OCI-M2 (cell line): Measurements from ENCODE around the gene DOCK1.

Experiments used
- DNase-seq: peaks from one replicate; lab custom pipeline; 2025; ENCODE audit not compliant: unreplicated experiment; lab: John Stamatoyannopoulos, UW

DOCK1 gene

GRCh38 chr10:127376071-127376470 is 470.8 kb downstream of the DOCK1 start:
- DNase-seq, result no peak

- no peak for DNase-seq
These were observed 473.4 kb downstream of the DOCK1 start for GRCh38 chr10:127378628-127379027.

- DNase-seq, result no peak
These were observed 479.3 kb downstream of the DOCK1 start for GRCh38 chr10:127384532-127384931.

- DNase-seq, result no peak
These were observed 479.8 kb downstream of the DOCK1 start for GRCh38 chr10:127385066-127385465.

- DNase-seq, result no peak
These were observed 481.5 kb downstream of the DOCK1 start for GRCh38 chr10:127386606-127387327.

- no peak for DNase-seq
These were observed 486.6 kb downstream of the DOCK1 start for GRCh38 chr10:127391875-127392274.

- DNase-seq, result no peak
These were observed 487.4 kb downstream of the DOCK1 start for GRCh38 chr10:127392351-127393235.

- DNase-seq, result no peak
These were observed 493.1 kb downstream of the DOCK1 start for GRCh38 chr10:127398140-127398970.

GRCh38 chr10:127398971-127399365 is 493.7 kb downstream of the DOCK1 start:
- no peak for DNase-seq

GRCh38 chr10:127399668-127400067 is 494.4 kb downstream of the DOCK1 start:
- DNase-seq, result no peak

GRCh38 chr10:127400216-127400615 is 495.0 kb downstream of the DOCK1 start:
- DNase-seq, result no peak

GRCh38 chr10:127402596-127403409 is 497.6 kb downstream of the DOCK1 start:
- no peak for DNase-seq

GRCh38 chr10:127405221-127405620 is 500.0 kb downstream of the DOCK1 start:
- no peak for DNase-seq

GRCh38 chr10:127406018-127406550 is 500.9 kb downstream of the DOCK1 start:
- no peak for DNase-seq

GRCh38 chr10:127407551-127407950 is 502.3 kb downstream of the DOCK1 start:
- DNase-seq, result no peak

GRCh38 chr10:127408112-127408710 is 503.0 kb downstream of the DOCK1 start:
- no peak for DNase-seq

- DNase-seq, result no peak
These were observed 503.5 kb downstream of the DOCK1 start for GRCh38 chr10:127408733-127409132.

- no peak for DNase-seq
These were observed 504.8 kb downstream of the DOCK1 start for GRCh38 chr10:127410030-127410429.

- no peak for DNase-seq
These were observed 505.8 kb downstream of the DOCK1 start for GRCh38 chr10:127411062-127411461.

- no peak for DNase-seq
These were observed 508.1 kb downstream of the DOCK1 start for GRCh38 chr10:127413326-127413725.
